Renal cortical epithelial cell (primary cell): ENCODE measurements around the gene GPR31. TPM values are rescaled to one million over a fixed set of nuclear protein-coding genes. Genes with fewer than 3 reads are reported as not detected.

ENCODE experiments used
- DNase-seq: peaks from one replicate; pipeline ENCODE4 v3.0.0-alpha.2; 2011; ENCODE audit warnings: low read depth
- total RNA-seq: library from RNA; depleted of rRNA; stranded (reverse); fragments of >200 nt; gene quantifications from 2 replicates; pipeline ENCODE4 v1.2.3, GENCODE V29; 2014

GPR31 gene
- total RNA-seq, 1 donor from 2014 or later: not detected

DNA sequence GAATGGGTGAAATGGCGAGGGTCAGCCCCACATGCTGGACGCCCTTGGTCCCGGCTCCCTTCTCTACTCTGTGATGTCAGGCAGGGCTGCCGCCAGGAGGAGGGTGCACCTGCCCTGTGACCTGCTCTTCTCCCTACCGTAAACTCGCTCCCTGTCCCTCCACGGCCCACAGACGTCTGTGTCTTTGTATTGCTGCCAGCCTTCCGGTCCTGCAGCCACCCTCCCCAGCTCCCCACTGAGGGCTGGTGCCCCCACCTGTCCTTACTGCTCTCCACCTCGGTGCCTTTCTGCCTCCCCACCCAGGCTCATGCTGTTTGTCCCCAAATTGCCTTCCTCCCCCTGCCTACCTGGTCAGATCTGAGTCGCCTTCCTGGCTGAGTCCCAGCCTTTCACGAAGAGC lies 38.9 kb downstream of the GPR31 start:
- no peak for DNase-seq

DNA sequence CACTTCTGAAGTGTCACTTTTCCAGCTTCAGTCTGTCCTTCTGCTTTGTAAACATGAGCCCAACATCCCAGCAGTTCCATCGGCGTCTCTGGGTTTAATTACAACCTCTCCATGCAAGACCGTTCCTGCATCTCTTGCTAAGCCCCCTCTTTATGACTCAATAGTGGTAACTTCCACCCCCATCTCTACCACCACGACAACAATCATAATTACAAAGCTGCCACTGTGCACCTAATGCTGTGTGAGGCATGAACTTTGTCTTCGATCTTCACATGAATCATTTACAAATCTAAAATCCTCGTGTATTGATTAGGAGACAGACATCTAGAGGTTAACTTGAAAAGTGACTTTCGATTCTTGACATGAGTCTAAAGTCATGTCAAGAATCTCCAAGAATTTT lies 39.8 kb downstream of the GPR31 start:
- DNase-seq: no peak

DNA sequence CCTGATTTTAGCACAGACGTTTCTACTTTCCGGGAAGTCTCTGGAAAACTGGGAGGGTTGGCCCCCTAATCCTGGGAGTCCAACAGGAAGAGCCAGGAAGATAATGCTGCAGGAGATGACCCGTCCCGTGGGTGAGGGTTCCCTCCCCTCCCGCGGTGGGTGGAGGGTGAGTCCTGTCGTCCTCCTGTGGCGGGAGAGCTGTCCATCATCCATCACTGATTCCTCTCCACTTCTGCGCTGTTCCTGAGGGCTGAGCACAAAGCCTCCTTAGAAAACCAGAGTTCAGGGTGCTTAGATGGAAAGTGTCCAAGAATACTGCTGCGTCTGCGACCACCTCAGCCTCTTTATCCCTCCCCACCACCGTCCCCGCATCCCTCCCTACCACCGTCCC lies 40.9 kb downstream of the GPR31 start:
- no peak for DNase-seq

DNA sequence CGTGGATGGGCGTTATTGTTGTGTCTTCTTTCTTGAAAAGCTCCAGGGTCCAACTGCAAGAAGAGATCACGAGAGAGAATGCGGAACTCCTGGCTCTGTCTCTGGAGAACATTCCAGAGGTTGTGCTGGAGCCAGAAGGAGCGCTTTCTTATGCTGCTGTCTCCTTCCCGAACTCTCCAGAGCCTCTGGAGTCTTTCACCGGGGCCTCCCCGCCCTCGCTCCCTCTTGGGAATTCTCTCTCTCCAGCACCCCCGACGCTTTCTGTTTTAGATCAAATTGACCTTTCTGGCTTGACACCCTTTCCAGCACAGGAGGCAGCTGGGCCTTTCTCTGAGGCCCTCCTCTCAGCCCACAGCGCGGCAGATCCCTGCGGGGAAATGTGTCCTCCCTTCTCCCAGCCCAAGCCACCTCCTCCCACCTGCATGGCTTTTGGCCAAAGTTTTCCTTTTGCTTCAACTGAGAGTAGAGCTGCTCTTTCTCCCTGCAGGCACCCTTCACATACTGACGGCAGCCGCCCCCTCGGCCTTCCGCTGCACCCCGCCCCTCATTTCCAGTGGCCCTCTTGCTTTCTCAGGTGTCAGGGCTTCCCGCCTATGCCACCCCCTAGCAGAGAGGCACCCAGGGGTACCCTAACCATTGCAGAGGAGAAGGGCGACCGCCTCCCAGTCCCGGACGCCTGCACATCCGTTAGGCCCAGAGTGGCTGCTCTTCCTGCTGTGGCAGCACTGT lies 41.5 kb downstream of the GPR31 start:
- no peak for DNase-seq

DNA sequence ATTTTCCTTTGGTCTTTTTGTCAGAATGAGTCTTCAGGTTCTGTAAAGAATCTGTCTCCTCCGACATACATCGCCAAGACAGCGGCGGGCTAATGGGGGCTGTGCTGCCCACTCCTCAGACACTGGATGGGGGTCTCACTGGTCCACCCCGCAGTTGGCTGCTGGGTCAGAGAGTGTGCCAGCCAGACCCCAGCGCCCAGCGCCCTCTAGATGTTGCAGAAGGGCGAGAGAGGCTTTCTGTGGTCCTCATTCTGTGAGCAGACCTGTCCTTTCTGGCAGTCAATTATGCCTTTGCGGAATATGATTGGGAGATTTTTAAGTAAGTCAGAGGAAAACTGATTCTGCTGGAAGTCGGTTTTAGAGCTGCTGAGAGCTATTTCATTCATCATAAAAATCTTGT lies 42.7 kb downstream of the GPR31 start:
- no peak for DNase-seq

DNA sequence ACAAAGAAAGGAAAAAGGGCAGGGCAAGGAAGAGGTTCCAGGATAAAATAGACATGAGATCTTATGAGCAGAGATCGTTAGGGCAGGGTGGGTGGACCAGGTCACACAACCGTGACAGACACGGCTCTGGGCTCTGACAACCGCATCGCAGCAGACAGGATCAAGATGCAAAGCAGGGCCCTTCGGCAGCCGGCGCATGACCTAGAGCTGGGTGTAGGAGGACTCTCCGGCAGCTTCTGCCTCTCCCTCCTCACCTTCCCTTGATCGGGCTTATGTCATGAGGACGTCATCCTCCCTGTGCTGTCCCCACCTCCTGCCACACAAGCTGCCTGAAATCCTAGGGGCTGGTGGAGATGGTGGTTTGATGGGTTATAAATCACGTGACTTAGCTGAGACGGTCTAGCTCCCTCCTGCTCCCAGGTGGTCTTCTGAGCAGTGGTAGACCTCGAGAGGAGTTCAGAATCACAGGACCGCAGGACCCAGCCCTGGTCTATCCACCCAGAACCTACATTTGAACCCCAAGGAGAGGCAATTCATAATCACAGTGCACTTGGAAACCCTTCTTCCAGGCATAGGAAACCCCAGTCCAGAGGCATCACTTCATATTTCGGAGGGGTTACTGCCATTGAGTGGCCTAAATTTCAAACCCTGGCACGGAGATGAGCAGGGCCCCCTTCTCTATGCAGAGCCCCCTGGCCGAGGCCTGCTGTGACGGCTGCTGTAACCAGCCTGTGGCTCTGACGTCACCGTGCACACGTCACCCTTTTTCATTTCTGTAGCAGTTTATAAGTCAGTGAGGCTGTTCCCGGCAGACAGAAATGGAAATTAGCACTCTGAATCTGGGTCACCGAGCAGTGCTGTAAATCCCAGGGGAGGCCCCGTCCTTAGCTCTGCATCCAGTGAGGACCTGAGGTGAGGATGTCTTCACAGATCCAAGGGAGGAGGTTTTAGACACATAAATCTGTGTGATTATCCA lies 43.6 kb downstream of the GPR31 start:
- DNase-seq: no peak

DNA sequence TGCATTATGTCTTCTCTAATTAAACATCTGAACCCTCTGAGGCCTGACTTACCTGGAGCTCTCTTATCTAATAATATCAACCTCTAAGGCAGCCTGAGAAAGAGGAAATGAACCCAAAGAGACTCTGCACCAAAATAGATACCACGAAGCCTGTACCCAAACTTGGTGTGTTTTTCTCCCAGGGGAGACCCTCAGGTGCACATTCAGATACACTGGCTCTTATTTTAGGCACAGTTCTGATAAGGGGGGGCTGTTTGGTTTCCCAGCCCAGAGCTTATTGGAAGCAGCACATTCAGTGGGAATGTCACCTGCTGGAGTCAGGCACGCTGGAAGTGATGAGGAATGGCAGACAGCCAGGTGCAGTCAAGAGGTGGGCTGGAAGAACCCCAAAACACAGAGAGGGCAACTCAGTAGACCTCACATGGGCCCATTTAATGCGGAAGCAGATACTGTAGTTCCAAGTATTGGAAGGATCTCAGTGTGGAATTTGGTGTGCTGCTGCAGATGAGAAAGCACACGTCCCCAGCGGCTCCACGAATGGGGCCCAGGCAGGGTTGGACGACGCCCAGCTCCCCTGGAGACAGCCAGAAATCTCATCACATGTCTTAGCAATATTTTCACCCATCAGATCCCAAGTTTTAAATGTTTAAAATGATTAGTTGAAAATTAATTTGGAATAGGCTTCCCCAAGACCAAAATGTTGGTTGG lies 44.6 kb downstream of the GPR31 start:
- DNase-seq: no peak

DNA sequence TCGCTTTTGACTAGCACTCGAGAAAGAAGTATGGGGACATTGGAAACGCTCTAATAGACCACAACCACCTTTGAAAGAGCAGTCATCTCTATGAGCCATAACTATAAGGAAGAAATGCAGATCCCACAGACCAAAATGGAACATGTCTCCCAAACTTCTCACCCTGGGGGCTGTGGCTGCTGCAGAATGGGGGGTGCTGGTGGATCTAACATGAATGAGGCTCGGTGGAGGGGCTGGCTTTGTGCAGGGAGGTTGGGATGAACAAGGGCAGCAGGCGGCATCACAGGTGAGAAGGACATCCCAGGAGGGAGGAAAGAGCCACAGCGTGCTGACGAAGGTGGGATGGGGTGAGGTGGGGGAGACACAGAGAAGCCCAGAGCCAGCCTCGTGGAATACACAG lies 45.4 kb downstream of the GPR31 start:
- no peak for DNase-seq

DNA sequence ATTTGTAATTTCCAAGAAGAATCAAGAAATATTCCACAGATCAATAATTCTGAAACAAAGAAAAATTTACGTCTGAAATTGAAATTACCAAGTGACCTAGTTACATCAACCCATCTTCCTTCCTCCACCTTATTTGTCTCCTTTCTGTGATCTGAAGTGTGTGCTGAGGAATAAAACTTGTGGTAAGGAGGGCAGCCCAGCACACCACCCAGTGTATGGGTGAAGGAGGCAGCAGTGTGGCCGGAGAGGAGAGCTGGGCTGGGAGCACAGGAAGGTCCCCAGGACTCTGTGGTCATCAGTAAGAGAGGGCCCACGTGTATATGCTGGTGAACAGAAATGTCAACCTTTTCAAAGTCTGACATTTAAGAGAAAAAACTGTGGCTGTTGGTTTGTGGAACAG lies 46.2 kb downstream of the GPR31 start:
- no peak for DNase-seq

DNA sequence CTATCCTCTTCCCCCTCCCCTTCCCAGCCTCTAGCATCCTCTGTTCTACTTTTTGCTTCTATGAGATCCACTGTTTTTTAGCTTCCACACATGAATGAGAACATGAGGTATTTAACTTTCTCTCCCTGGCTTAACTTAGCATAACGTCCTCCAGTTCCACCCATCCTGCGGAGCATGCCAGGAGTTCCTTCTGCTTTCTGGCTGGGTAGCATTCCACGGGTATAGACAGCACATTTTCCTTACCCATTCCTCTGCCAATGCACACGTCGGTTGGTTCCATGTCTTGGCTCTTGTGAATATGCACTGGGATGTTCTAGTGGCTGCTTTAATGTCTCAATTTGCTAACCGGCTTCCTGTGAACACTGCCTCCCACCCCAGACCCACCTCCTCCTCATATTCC lies 48.1 kb downstream of the GPR31 start:
- no peak for DNase-seq

DNA sequence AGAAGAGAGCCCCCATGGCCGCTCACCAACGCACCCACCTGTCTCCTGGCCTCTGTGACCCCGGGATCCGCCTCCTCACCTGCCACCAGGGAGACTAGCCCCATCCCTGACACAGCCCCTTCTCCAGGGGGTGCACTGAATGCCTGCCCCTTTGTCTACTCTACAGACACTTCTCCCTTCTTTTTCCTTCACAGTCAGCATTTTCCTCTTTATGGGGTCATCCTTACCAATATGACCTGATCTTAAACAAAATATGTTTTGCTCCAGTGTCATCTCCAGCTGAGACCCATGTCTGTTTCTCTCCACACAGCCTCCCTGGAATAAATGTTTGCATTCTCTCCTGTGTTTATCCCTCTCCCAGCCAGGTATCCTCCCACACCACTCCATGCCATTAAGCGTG lies 49.5 kb downstream of the GPR31 start:
- DNase-seq: no peak

DNA sequence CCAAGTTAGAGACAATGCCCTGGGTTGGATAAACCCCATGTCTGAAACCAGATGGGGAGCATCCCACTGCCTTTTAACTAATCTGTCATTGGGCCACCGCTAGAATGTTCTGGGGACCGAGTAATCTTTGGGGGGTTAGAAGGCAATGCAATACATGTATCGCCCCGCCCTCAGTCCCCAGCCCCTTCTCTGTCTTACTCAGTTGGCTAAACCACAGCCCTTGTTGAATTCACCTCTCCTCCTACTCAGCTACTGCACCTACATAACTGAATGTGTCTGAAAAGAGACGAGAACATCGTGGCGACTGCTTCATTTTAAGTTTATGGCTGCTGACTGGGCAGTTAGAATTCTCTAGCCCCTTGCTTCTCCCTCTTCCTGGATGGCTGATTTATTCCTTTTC lies 50.0 kb downstream of the GPR31 start:
- DNase-seq: no peak

DNA sequence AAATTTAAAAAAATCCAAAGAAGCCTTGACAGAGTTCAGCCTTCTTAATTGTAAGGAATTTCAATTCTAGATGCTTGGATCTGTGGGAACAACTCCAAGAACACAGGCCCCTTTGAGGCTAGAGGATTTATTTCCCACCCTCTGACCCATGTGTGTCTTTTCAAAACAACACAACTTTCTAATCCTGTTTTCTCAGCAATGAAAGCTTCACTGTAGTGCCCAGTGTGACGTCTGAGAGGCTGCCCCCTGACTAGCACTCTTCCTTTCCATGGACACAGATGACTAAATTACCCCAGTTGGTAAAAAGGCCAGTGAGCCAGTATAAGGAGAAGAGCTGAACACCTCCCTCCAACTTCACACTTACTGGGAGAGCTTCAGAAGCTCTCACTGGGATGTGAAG lies 51.4 kb downstream of the GPR31 start:
- no peak for DNase-seq

Other genes starting within 250 kb of the GPR31 start
- gene RNASET2, start 201.4 kb downstream of the GPR31 start, total RNA-seq: 287 and 307 TPM in 2 replicates
- 26.7 and 33.9 TPM in 2 replicates for gene CEP43, start 158.6 kb downstream of the GPR31 start, total RNA-seq
- gene CCR6, start 34.9 kb downstream of the GPR31 start, total RNA-seq: not detected in 2 replicates
- gene UNC93A, start 133.3 kb upstream of the GPR31 start, total RNA-seq: not detected in 2 replicates
- not detected in 2 replicates for gene TTLL2, start 167.1 kb upstream of the GPR31 start, total RNA-seq